SK-N-SH treated with all-trans-retinoic acid at 6 μM for 48 hours (cell line): ENCODE measurements around the gene PTPRJ.

Experiments used
- GLIS3 ChIP-seq: fragments of 250-450 bp; sonication (Bioruptor Pico); IDR thresholded peaks from 2 replicates; pipeline ENCODE4 v1.5.0; 2020; ENCODE audit warnings: mild to moderate bottlenecking, moderate library complexity
- ISL1 ChIP-seq: fragments of 250-450 bp; sonication (Bioruptor Pico); IDR thresholded peaks from 2 replicates; pipeline ENCODE4 v2.1.2; 2022; ENCODE audit warnings: mild to moderate bottlenecking, moderate library complexity
- OSR1 ChIP-seq: fragments of 250-450 bp; sonication (Bioruptor Pico); IDR thresholded peaks from 2 replicates; pipeline ENCODE4 v1.8.0; 2022; ENCODE audit warnings: moderate library complexity, mild to moderate bottlenecking, inconsistent platforms
- RARB ChIP-seq: fragments of 250-450 bp; sonication (Bioruptor Pico); IDR thresholded peaks from 2 replicates; pipeline ENCODE4 v1.8.0; 2021; ENCODE audit warnings: mild to moderate bottlenecking, moderate library complexity
- SNAI2 ChIP-seq: fragments of 250-450 bp; sonication (Bioruptor Pico); IDR thresholded peaks from 2 replicates; pipeline ENCODE4 v1.5.0; 2020; ENCODE audit warnings: mild to moderate bottlenecking, moderate library complexity
- TCF4 ChIP-seq: fragments of 250-450 bp; sonication (Bioruptor Pico); IDR thresholded peaks from 2 replicates; pipeline ENCODE4 v1.8.0; 2021; ENCODE audit warnings: mild to moderate bottlenecking, moderate library complexity, borderline replicate concordance
- ZC3H10 ChIP-seq: fragments of 250-450 bp; sonication (Bioruptor Pico); IDR thresholded peaks from 2 replicates; pipeline ENCODE4 v1.5.1; 2021; ENCODE audit warnings: mild to moderate bottlenecking, moderate library complexity
- ZFP3 ChIP-seq: fragments of 250-450 bp; sonication (Bioruptor Pico); IDR thresholded peaks from 2 replicates; pipeline ENCODE4 v1.5.0; 2020; ENCODE audit warnings: mild to moderate bottlenecking, moderate library complexity
- ZFP30 ChIP-seq: fragments of 450-650 bp; formaldehyde crosslinking; IDR thresholded peaks from 2 replicates; pipeline ENCODE4 v1.5.0; 2022; ENCODE audit warnings: mild to moderate bottlenecking, moderate library complexity
- ZNF565 ChIP-seq: fragments of 450-650 bp; formaldehyde crosslinking; conservative IDR thresholded peaks from 2 replicates; pipeline ENCODE4 v1.5.0; 2020; ENCODE audit warnings: low read depth, mild to moderate bottlenecking, moderate library complexity
- ZNF8 ChIP-seq: fragments of 450-650 bp; formaldehyde crosslinking; IDR thresholded peaks from 2 replicates; pipeline ENCODE4 v1.5.0; 2020; ENCODE audit warnings: mild to moderate bottlenecking, moderate library complexity
- TF ChIP-seq, protein P1 (sequence below): fragments of 250-450 bp; sonication (Bioruptor Pico); IDR thresholded peaks from 2 replicates; pipeline ENCODE4 v1.5.0; 2020; ENCODE audit warnings: mild to moderate bottlenecking, moderate library complexity
- TF ChIP-seq, protein P2 (sequence below): fragments of 250-450 bp; sonication (Bioruptor Pico); IDR thresholded peaks from 2 replicates; pipeline ENCODE4 v1.5.1; 2020; ENCODE audit warnings: low read depth, mild to moderate bottlenecking, moderate library complexity
- TF ChIP-seq, protein P3 (sequence below): fragments of 250-450 bp; sonication (Bioruptor Pico); IDR thresholded peaks from 2 replicates; pipeline ENCODE4 v1.8.0; 2020; ENCODE audit warnings: mild to moderate bottlenecking, moderate library complexity, borderline replicate concordance

DNA sequence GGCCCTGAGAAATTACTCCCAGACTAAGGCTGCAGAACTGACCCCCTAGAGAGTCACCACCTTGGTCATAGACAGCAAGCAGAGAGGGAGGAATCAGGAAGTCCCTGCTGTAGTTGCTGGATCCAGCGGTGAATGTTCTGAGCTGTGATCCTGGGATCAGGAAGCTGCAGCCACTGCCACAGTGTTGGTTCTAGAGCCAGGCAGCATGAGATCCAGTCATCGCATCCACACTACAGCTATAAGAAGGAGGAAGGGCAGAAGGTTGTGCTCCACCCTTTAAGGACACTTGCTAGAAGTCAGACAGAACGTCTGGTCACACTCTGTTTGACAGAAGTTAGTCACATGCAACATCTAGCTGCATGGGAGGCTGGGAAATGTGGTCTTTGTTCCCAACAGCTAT lies 131.5 kb downstream of the PTPRJ start:
- TF ChIP-seq SNAI2 (CRISPR knock-in tag) (no peak), ZNF8 (CRISPR knock-in tag) (no peak), ZFP3 (CRISPR knock-in tag) (no peak), OSR1 (no peak), ISL1 (CRISPR knock-in tag) (no peak), GLIS3 (CRISPR knock-in tag) (no peak), ZFP30 (CRISPR knock-in tag) (no peak), TCF4 (CRISPR knock-in tag) (no peak), ZNF565 (no peak), ZC3H10 (no peak), RARB (CRISPR knock-in tag) (no peak)
- TF ChIP-seq, protein P1, sequence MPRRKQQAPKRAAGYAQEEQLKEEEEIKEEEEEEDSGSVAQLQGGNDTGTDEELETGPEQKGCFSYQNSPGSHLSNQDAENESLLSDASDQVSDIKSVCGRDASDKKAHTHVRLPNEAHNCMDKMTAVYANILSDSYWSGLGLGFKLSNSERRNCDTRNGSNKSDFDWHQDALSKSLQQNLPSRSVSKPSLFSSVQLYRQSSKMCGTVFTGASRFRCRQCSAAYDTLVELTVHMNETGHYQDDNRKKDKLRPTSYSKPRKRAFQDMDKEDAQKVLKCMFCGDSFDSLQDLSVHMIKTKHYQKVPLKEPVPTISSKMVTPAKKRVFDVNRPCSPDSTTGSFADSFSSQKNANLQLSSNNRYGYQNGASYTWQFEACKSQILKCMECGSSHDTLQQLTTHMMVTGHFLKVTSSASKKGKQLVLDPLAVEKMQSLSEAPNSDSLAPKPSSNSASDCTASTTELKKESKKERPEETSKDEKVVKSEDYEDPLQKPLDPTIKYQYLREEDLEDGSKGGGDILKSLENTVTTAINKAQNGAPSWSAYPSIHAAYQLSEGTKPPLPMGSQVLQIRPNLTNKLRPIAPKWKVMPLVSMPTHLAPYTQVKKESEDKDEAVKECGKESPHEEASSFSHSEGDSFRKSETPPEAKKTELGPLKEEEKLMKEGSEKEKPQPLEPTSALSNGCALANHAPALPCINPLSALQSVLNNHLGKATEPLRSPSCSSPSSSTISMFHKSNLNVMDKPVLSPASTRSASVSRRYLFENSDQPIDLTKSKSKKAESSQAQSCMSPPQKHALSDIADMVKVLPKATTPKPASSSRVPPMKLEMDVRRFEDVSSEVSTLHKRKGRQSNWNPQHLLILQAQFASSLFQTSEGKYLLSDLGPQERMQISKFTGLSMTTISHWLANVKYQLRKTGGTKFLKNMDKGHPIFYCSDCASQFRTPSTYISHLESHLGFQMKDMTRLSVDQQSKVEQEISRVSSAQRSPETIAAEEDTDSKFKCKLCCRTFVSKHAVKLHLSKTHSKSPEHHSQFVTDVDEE (CRISPR knock-in tag): no peak
- TF ChIP-seq, protein P2, sequence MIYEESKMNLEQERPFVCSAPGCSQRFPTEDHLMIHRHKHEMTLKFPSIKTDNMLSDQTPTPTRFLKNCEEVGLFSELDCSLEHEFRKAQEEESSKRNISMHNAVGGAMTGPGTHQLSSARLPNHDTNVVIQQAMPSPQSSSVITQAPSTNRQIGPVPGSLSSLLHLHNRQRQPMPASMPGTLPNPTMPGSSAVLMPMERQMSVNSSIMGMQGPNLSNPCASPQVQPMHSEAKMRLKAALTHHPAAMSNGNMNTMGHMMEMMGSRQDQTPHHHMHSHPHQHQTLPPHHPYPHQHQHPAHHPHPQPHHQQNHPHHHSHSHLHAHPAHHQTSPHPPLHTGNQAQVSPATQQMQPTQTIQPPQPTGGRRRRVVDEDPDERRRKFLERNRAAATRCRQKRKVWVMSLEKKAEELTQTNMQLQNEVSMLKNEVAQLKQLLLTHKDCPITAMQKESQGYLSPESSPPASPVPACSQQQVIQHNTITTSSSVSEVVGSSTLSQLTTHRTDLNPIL: no peak
- TF ChIP-seq, protein P3, sequence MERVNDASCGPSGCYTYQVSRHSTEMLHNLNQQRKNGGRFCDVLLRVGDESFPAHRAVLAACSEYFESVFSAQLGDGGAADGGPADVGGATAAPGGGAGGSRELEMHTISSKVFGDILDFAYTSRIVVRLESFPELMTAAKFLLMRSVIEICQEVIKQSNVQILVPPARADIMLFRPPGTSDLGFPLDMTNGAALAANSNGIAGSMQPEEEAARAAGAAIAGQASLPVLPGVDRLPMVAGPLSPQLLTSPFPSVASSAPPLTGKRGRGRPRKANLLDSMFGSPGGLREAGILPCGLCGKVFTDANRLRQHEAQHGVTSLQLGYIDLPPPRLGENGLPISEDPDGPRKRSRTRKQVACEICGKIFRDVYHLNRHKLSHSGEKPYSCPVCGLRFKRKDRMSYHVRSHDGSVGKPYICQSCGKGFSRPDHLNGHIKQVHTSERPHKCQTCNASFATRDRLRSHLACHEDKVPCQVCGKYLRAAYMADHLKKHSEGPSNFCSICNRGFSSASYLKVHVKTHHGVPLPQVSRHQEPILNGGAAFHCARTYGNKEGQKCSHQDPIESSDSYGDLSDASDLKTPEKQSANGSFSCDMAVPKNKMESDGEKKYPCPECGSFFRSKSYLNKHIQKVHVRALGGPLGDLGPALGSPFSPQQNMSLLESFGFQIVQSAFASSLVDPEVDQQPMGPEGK: no peak
